Common myeloid progenitor, CD34-positive (primary cell): ENCODE results near the gene SALL1.

Experiments
- CTCF ChIA-PET: fragments of 350-600 bp; sonication (Branson Sonifier 250); formaldehyde crosslinking; loops from one replicate; lab custom pipeline; 2021; ENCODE audit warnings: antibody characterized with exemption; lab: Charles Lee
- POLR2A ChIA-PET: fragments of 350-600 bp; sonication (Branson Sonifier 250); formaldehyde crosslinking; loops from one replicate; lab custom pipeline; 2021; ENCODE audit warnings: antibody characterized with exemption; lab: Charles Lee
- DNase-seq, 3 donors: peaks; one replicate each; pipeline versions ENCODE4 v3.0.0 to v3.0.0-alpha.2; 2013
- H3K27ac ChIP-seq, 2 experiments: 1 replicate in 1 of 2; 2 replicates in 1 of 2; pipeline ENCODE4 v1.7.0; 2013; ENCODE audit warnings: inconsistent platforms in 2 of 2, low read length in 2 of 2, mild to moderate bottlenecking in 2 of 2, low read depth in 1 of 2, moderate library complexity in 1 of 2; ENCODE audit not compliant: severe bottlenecking in 2 of 2, insufficient read depth in 1 of 2, poor library complexity in 1 of 2
- H3K27me3 ChIP-seq, 5 experiments: replicated peaks in 2 of 5; 1 replicate in 3 of 5; 2 replicates in 2 of 5; pipeline versions ENCODE4 v1.6.1 to v1.7.0; 2013; ENCODE audit warnings: low read length in 4 of 5, mild to moderate bottlenecking in 2 of 5, moderate library complexity in 2 of 5, inconsistent platforms in 1 of 5; ENCODE audit not compliant: insufficient read depth in 5 of 5, control insufficient read depth in 4 of 5
- H3K36me3 ChIP-seq, 4 experiments: 1 replicate in 2 of 4; 2 replicates in 2 of 4; pipeline versions ENCODE4 v1.6.1 to v1.7.0; 2013; ENCODE audit warnings: low read length in 3 of 4, control low read depth in 1 of 4, mild to moderate bottlenecking in 1 of 4; ENCODE audit not compliant: control insufficient read depth in 4 of 4, insufficient read depth in 4 of 4
- H3K4me1 ChIP-seq, 4 experiments: 1 replicate in 3 of 4; 2 replicates in 1 of 4; pipeline versions ENCODE4 v1.6.1 to v1.7.1; 2013; ENCODE audit warnings: low read length in 3 of 4, mild to moderate bottlenecking in 3 of 4, control low read depth in 1 of 4, inconsistent platforms in 1 of 4, moderate library complexity in 1 of 4; ENCODE audit not compliant: control insufficient read depth in 4 of 4, insufficient read depth in 4 of 4; ENCODE audit errors: control extremely low read depth in 1 of 4
- H3K4me3 ChIP-seq, 7 experiments: 1 replicate in 4 of 7; 2 replicates in 3 of 7; pipeline versions ENCODE4 v1.5.1 to v1.7.0; 2013; ENCODE audit warnings: mild to moderate bottlenecking in 7 of 7, low read length in 6 of 7, moderate library complexity in 6 of 7, inconsistent platforms in 2 of 7, low read depth in 2 of 7, control low read depth in 1 of 7; ENCODE audit not compliant: insufficient read depth in 4 of 7, control insufficient read depth in 1 of 7; ENCODE audit errors: extremely low read depth in 1 of 7
- H3K9me3 ChIP-seq, 5 experiments: 1 replicate in 4 of 5; 2 replicates in 1 of 5; pipeline versions ENCODE4 v1.6.1 to v1.7.1; 2013; ENCODE audit warnings: low read length in 4 of 5, mild to moderate bottlenecking in 2 of 5, inconsistent platforms in 1 of 5, low read depth in 1 of 5, moderate library complexity in 1 of 5; ENCODE audit not compliant: control insufficient read depth in 4 of 5, insufficient read depth in 2 of 5; ENCODE audit errors: control extremely low read depth in 1 of 5
- WGBS: methylation state at CpG from one replicate; pipeline ENCODE4 v1.1.5; 2013; ENCODE audit not compliant: insufficient coverage; 5-methylcytosine and 5-hydroxymethylcytosine counted together

Gene SALL1

DNA sequence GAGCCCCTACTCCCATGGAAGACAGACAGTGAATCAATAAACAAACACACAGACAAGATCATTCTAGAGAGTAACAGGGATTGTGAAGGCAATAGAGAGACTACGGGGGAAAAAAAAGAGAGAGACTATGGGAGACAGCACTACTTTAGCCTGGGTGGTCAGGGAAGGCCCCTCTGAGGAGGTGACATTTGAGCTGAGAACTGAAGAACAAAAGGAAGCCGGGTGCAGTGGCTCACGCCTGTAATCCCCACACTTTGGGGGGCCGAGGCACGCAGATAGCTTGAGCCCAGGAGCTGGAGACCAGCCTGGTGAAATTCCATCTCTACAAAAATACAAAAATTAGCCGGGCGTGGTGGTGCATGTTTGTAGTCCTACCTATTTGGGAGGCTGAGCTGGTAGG lies 29.2 kb downstream of the SALL1 start:
- H3K4me3 ChIP-seq, result no peak overlapping the region
- H3K36me3 ChIP-seq, result no peaks in the 10 kb centered on the region
- POLR2A ChIA-PET, result no interaction called here
- H3K27ac ChIP-seq, result no peak overlapping the region
- no peak for DNase-seq
- no peaks in the 10 kb centered on the region for H3K9me3 ChIP-seq
- 35% methylated on average over 5 of the region's 7 CpGs for WGBS
- H3K4me1 ChIP-seq, result no peaks in the 10 kb centered on the region
- H3K27me3 ChIP-seq, result peaks cover 4 to 42% (median 9%) of the 10 kb centered on the region in 5 experiments
- CTCF ChIA-PET, result no interaction called here

DNA sequence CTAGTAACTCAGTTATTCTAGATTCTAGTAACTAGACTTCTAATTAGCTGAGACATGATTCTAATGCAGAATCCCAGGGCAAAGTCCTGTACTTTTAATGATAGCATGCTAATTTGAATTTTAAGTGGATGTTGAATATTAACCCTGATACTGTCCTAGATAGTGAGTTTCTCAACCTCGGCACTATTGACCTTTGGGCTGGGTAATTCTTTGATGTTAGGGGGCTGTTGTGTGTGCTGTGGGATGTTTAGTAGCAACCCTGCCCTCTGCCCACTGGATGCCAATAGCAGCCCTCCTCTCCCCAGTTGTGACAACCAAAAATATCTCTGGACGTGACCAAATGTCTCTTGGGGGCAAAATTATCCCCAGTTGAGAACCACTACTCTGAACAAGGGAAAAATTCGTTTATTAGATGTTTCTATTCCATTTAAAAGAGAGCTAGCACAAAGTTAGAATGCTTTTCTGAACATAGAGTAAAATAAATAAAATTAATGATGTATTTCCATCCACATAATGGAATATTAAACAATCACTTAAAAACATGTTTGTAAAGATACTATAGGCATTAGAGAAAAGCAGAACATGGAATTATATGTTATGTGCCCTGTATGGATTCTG lies 30.2 kb downstream of the SALL1 start:
- WGBS, result no CpG with 5 or more reads among the region's 3 CpGs
- H3K4me1 ChIP-seq, result no peaks in the 10 kb centered on the region
- no peak for DNase-seq
- no peak overlapping the region for H3K27ac ChIP-seq
- POLR2A ChIA-PET, result no interaction called here
- H3K4me3 ChIP-seq, result no peak overlapping the region
- H3K9me3 ChIP-seq, result no peaks in the 10 kb centered on the region
- CTCF ChIA-PET, result no interaction called here
- no peaks in the 10 kb centered on the region for H3K36me3 ChIP-seq
- peaks cover 6 to 42% (median 9%) of the 10 kb centered on the region in 5 experiments for H3K27me3 ChIP-seq

DNA sequence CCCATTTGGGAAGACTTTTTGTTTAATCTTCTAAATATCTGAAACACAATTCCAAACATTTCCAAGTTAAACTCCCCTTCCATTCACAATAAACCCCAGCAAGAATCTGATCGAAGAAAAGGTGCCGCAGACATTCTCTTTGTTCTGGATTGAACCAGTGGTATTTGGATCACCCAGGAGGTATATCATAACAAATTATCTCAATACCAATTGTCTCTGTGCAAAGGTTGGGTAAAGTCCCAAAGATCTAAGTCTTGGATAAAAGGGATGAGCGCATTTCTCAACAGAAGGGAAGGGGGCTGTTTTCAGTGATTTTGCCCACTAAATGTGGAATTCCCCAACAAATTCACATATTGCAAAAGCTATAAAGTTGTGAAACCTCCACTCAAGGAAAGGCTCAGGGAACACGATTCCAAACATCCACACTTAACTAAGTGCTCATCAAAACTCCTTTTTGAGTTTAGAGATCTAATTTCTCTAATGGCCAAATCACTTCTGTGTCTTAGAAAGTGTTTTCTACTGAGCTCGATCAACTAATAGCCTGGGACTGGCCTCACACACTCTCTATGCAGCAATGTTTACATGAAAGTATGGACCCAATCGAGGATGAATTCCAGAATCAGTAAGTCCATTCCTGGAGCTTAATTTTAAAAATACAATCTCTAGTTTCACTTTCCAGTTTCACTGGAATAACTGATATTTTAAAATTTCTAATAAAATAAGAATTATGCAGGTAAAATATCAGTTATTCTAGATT lies 30.9 kb downstream of the SALL1 start:
- H3K36me3 ChIP-seq, result no peaks in the 10 kb centered on the region
- CTCF ChIA-PET, result no interaction called here
- no peak for DNase-seq
- no peaks in the 10 kb centered on the region for H3K9me3 ChIP-seq
- H3K4me3 ChIP-seq, result no peak overlapping the region
- H3K27me3 ChIP-seq, result peaks cover 7 to 46% (median 16%) of the 10 kb centered on the region in 5 experiments
- H3K4me1 ChIP-seq, result no peaks in the 10 kb centered on the region
- 86% methylated on average over 4 of the region's 6 CpGs for WGBS
- POLR2A ChIA-PET, result no interaction called here
- H3K27ac ChIP-seq, result no peak overlapping the region

DNA sequence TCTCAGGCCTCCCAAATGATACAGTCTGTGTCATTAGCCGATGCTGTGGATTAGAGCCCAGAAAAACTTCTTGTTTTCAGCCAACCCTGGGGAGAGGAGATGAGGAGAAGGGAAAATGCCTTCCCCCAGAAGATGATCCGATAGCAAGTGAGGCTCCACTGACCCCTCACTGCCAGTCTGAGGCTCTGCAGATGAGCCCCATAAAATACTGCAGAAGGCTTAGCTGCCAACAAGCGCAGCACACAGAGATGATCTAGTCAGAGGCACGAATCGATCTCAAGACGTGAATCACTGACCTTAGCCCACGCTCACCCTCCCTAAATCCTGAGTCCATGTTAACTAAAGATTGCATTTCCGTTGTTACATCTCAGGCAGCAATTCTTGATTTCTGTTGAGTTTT lies 31.5 kb downstream of the SALL1 start:
- Histone ChIP-seq H3K4me3 (no peak overlapping the region), H3K36me3 (no peaks in the 10 kb centered on the region), H3K4me1 (no peaks in the 10 kb centered on the region), H3K27ac (no peak overlapping the region), H3K27me3 (peaks cover 5 to 47% (median 18%) of the 10 kb centered on the region in 5 experiments), H3K9me3 (no peaks in the 10 kb centered on the region)
- no peak for DNase-seq
- ChIA-PET POLR2A (no interaction called here), CTCF (no interaction called here)
- WGBS, result 81% methylated on average over 7 of the region's 8 CpGs

DNA sequence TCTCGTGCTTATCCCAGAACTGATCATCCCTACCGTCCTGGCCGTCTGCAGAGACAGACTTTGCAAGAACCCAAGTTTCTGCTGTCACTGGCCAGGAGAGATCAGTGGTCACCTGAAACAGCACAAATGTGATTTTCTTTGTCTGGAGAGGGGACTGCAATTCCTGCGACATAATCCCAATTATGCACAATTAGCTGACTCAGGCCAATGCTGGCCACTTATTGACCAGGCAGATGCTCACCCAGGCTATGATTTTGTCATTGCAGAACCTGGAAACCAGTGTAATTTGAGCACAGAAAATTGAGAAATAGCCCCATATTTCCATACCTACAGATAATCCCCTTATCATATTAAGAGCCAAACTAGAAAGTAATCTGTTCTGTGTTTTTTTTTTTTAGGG lies 34.7 kb downstream of the SALL1 start:
- WGBS, result 53% methylated on average over 4 of the region's 4 CpGs
- no peak overlapping the region for H3K4me3 ChIP-seq
- no peaks in the 10 kb centered on the region for H3K36me3 ChIP-seq
- no peaks in the 10 kb centered on the region for H3K9me3 ChIP-seq
- H3K27me3 ChIP-seq, result peaks cover 5 to 66% (median 26%) of the 10 kb centered on the region in 5 experiments
- ChIA-PET POLR2A (no interaction called here), CTCF (no interaction called here)
- DNase-seq, result no peak
- peaks cover 0 to 4% (median 0%) of the 10 kb centered on the region in 4 experiments for H3K4me1 ChIP-seq
- no peak overlapping the region for H3K27ac ChIP-seq

DNA sequence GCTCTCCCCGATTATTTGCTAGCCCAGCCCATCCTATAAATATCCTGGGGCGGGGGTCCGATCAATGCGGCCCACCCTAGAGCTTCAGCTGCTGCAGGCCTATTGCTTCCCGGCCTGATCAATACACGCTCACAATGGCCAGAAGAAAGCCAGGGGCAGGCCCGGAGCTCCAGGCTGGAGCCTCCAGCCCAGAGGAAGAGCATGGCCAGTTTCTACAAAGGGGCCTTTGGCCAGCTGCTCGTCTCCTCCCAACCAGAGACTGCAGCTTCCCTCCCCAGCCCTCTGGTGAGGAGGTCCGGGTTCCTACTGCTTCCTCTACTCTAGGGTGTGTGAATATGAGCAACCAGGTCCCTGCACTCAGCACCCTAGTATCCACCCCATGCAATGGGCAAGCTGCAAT lies 36.7 kb downstream of the SALL1 start:
- no peaks in the 10 kb centered on the region for H3K36me3 ChIP-seq
- no peak overlapping the region for H3K4me3 ChIP-seq
- DNase-seq, result no peak
- peaks cover 0 to 4% (median 0%) of the 10 kb centered on the region in 4 experiments for H3K4me1 ChIP-seq
- no peaks in the 10 kb centered on the region for H3K9me3 ChIP-seq
- H3K27ac ChIP-seq, result no peak overlapping the region
- peaks cover 5 to 71% (median 27%) of the 10 kb centered on the region in 5 experiments for H3K27me3 ChIP-seq
- CTCF ChIA-PET, result no interaction called here
- WGBS, result 25% methylated on average over 9 of the region's 9 CpGs
- POLR2A ChIA-PET, result no interaction called here
